ENCODE data around the gene CACNA1D.

The CACNA1D gene

GRCh38 chr3:53817809-53818208 is 323.4 kb downstream of the CACNA1D start:
- no peak overlapping the region for H3K4me3 ChIP-seq (ENCODE audit: low read depth, low read length)
- DNase-seq (ENCODE audit: low read depth), result no peak
- no peak for TF ChIP-seq CTCF (IDR thresholded peaks at IDR 0.05; ENCODE audit: insufficient read depth, low read depth, low read length, missing control alignments)

- H3K4me3 ChIP-seq (ENCODE audit: low read depth, low read length), result no peak overlapping the region
- no peak for DNase-seq (ENCODE audit: low read depth)
- TF ChIP-seq CTCF (IDR thresholded peaks at IDR 0.05; ENCODE audit: insufficient read depth, low read depth, low read length, missing control alignments), result no peak
These were observed 324.1 kb downstream of the CACNA1D start for GRCh38 chr3:53818221-53819162.

- no peak overlapping the region for H3K4me3 ChIP-seq (ENCODE audit: low read depth, low read length)
- no peak for DNase-seq (ENCODE audit: low read depth)
- TF ChIP-seq CTCF (IDR thresholded peaks at IDR 0.05; ENCODE audit: insufficient read depth, low read depth, low read length, missing control alignments), result no peak
These were observed 324.9 kb downstream of the CACNA1D start for GRCh38 chr3:53819163-53819868.

GRCh38 chr3:53820084-53820483 is 325.7 kb downstream of the CACNA1D start:
- DNase-seq (ENCODE audit: low read depth), result no peak
- no peak overlapping the region for H3K4me3 ChIP-seq (ENCODE audit: low read depth, low read length)
- no peak for TF ChIP-seq CTCF (IDR thresholded peaks at IDR 0.05; ENCODE audit: insufficient read depth, low read depth, low read length, missing control alignments)

GRCh38 chr3:53820756-53821580 is 326.6 kb downstream of the CACNA1D start:
- no peak for DNase-seq (ENCODE audit: low read depth)
- TF ChIP-seq CTCF (IDR thresholded peaks at IDR 0.05; ENCODE audit: insufficient read depth, low read depth, low read length, missing control alignments), result no peak
- no peak overlapping the region for H3K4me3 ChIP-seq (ENCODE audit: low read depth, low read length)

- TF ChIP-seq CTCF (IDR thresholded peaks at IDR 0.05; ENCODE audit: insufficient read depth, low read depth, low read length, missing control alignments), result no peak
- DNase-seq (ENCODE audit: low read depth), result peak; percentile 36
- H3K4me3 ChIP-seq (ENCODE audit: low read depth, low read length), result no peak overlapping the region
These were observed 327.3 kb downstream of the CACNA1D start for GRCh38 chr3:53821631-53822121.
